Esophagus squamous epithelium (tissue), 4 donors: ENCODE data around the gene HOXD9.

Source experiments
- POLR2A ChIP-seq, 4 donors: fragments of 450-650 bp; IDR thresholded peaks; one replicate each; pipeline ENCODE4 v1.6.1; 2017; ENCODE audit warnings: antibody characterized with exemption in 4 of 4, mild to moderate bottlenecking in 4 of 4, moderate library complexity in 3 of 4
- TF ChIP-seq, protein P1 (sequence below), 6 experiments: fragments of 450-650 bp in 4 of 6; fragments of 200-600 bp in 2 of 6; sonication (generic) in 2 of 6; IDR thresholded peaks; one replicate each; pipeline ENCODE4 v1.5.1; 2016 to 2019; ENCODE audit warnings: antibody characterized with exemption in 6 of 6, mild to moderate bottlenecking in 4 of 6, moderate library complexity in 4 of 6

DNA sequence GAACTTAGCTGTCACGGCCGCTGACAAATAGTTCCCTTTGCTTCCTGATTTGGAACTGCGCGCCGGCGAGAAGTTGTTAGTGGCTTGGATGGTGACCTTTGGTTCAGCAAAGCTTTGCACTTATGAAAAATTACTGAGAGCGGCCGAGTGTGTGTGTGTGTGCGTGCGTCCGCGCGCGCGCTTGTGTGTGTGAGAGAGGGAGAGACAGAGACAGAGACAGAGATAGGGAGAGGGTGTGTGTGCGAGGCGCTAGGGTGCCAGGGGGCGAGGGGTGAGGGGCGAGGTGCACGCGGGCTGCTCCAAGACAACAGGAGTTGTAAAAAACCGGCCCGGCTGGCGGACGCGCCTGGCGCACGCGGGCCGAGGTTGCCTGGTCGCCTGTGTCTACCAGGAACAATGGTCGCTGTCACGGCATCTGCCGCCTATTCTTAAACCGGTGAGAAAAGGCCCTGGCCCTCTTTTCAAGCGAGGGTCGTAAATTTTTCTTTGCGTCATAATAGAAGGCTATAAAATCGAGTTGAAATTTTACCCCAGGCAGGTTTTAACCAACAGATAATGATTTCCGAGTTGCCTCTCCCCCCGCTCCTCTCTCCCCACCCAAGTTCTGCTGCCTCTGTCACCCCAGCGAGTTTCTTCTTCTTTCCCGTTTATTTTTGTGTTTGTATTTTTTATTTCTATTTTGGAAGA lies 35.1 kb downstream of the HOXD9 start:
- TF ChIP-seq, protein P1, sequence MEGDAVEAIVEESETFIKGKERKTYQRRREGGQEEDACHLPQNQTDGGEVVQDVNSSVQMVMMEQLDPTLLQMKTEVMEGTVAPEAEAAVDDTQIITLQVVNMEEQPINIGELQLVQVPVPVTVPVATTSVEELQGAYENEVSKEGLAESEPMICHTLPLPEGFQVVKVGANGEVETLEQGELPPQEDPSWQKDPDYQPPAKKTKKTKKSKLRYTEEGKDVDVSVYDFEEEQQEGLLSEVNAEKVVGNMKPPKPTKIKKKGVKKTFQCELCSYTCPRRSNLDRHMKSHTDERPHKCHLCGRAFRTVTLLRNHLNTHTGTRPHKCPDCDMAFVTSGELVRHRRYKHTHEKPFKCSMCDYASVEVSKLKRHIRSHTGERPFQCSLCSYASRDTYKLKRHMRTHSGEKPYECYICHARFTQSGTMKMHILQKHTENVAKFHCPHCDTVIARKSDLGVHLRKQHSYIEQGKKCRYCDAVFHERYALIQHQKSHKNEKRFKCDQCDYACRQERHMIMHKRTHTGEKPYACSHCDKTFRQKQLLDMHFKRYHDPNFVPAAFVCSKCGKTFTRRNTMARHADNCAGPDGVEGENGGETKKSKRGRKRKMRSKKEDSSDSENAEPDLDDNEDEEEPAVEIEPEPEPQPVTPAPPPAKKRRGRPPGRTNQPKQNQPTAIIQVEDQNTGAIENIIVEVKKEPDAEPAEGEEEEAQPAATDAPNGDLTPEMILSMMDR (IDR thresholded peaks at IDR 0.05), result no peak
- TF ChIP-seq POLR2A (IDR thresholded peaks at IDR 0.05), result no peak
